ENCODE results near the gene MEOX1. TPM values are rescaled to one million over a fixed set of nuclear protein-coding genes. Genes with fewer than 3 reads are reported as not detected.
A peak's percentile ranks its signal among the peaks of the same experiment; 100 is the strongest.

MEOX1 gene
- total and polyA plus RNA-seq, 2 of the 13 experiments (the other 11 are each of a cell fraction or from before 2014, with no cell fraction given) = not detected

- Histone ChIP-seq H3K27me3 (ENCODE audit: control insufficient read depth in 1 of 2, insufficient read depth in 2 of 2, low read length in 2 of 2) (peaks cover 11 to 39% of the 10 kb centered on the region in 2 experiments), H3K27ac (ENCODE audit: extremely low read length, insufficient read depth, low read length) (no peak overlapping the region), H3K9ac (ENCODE audit: insufficient read depth, low read depth, low read length) (no peak overlapping the region), H3K4me3 (replicated peaks in 1 of 3; ENCODE audit: insufficient read depth in 1 of 3, low read depth in 2 of 3, low read length in 3 of 3) (no peak overlapping the region), H3K4me2 (ENCODE audit: low read depth, low read length) (no peak overlapping the region), H3K9me3 (ENCODE audit: low read length) (no peaks in the 10 kb centered on the region), H2AFZ (ENCODE audit: low read length) (no peak overlapping the region), H4K20me1 (ENCODE audit: insufficient read depth, low read length) (no peaks in the 10 kb centered on the region), H3K4me1 (ENCODE audit: insufficient read depth, low read length) (peaks cover 24% of the 10 kb centered on the region), H3K36me3 (replicated peaks in 1 of 2; ENCODE audit: control insufficient read depth in 1 of 2, insufficient read depth in 2 of 2, low read length in 2 of 2) (no peaks in the 10 kb centered on the region), H3K79me2 (ENCODE audit: insufficient read depth, low read length) (no peaks in the 10 kb centered on the region)
- POLR2A ChIA-PET = interaction anchor here (0.8 kb wide), 1 partner anchor 70 kb away, joined by 3 read pairs; no protein-coding TSS in a partner anchor
- BruUV-seq (replicated peaks) = no TSS peak
- CTCF ChIA-PET (ENCODE audit: low intra/inter-chr PET ratio, low total read pairs) = no interaction called here
- no peak for ATAC-seq
- no peak for FAIRE-seq
- intact Hi-C loops (cut with micrococcal nuclease; ENCODE audit: unreplicated experiment) = no loop called here
- no peak for DNase-seq (ENCODE audit: low spot score)
- WGBS (ENCODE audit: low lambda C conversion rate) = 35% methylated on average over 16 of the region's 16 CpGs
- in situ Hi-C loops (cut with HindIII; ENCODE audit: extremely low pct_ligation_motif_present, low pct_unique_long_range_greater_than_20kb) = no loop called here
- no peak for TF ChIP-seq ZNF263 (CRISPR knock-in tag; IDR thresholded peaks at IDR 0.05)
- TF ChIP-seq ZIK1 (CRISPR knock-in tag; IDR thresholded peaks at IDR 0.05; ENCODE audit: borderline replicate concordance, low read depth) = no peak
- no peak for TF ChIP-seq ZFP37 (CRISPR knock-in tag; IDR thresholded peaks at IDR 0.05; ENCODE audit: borderline replicate concordance)
- no peak for TF ChIP-seq MBNL3 (CRISPR knock-in tag; conservative IDR thresholded peaks at IDR 0.05)
- TF ChIP-seq ZNF121 (CRISPR knock-in tag; IDR thresholded peaks at IDR 0.05) = no peak
- TF ChIP-seq LBX2 (CRISPR knock-in tag; IDR thresholded peaks at IDR 0.05; ENCODE audit: borderline replicate concordance) = no peak
- TF ChIP-seq ZNF619 (CRISPR knock-in tag; IDR thresholded peaks at IDR 0.05) = no peak
- no peak for TF ChIP-seq ZNF350 (CRISPR knock-in tag; IDR thresholded peaks at IDR 0.05; ENCODE audit: borderline replicate concordance, low read depth)
- 0 out of 2 replicates have a peak, but pooled peaks have one; percentile 22 for TF ChIP-seq ZNF441 (CRISPR knock-in tag; IDR thresholded peaks at IDR 0.05; ENCODE audit: borderline replicate concordance)
- no peak for TF ChIP-seq ZNF326 (CRISPR knock-in tag; IDR thresholded peaks at IDR 0.05; ENCODE audit: borderline replicate concordance)
- TF ChIP-seq ARID2 (CRISPR knock-in tag; IDR thresholded peaks at IDR 0.05; ENCODE audit: borderline replicate concordance) = no peak
- TF ChIP-seq RBM39 (IDR thresholded peaks at IDR 0.05; ENCODE audit: low read depth, low read length, poor library complexity, severe bottlenecking) = no peak
- TF ChIP-seq FOXP1 (IDR thresholded peaks at IDR 0.05) = no peak
- TF ChIP-seq FOXP1 (CRISPR knock-in tag; IDR thresholded peaks at IDR 0.05) = no peak
- TF ChIP-seq NFKB2 (CRISPR knock-in tag; IDR thresholded peaks at IDR 0.05; ENCODE audit: borderline replicate concordance) = no peak
- no peak for TF ChIP-seq SRY (CRISPR knock-in tag; IDR thresholded peaks at IDR 0.05)
- TF ChIP-seq ZNF737 (CRISPR knock-in tag; IDR thresholded peaks at IDR 0.05; ENCODE audit: borderline replicate concordance) = no peak
- TF ChIP-seq ZFP90 (CRISPR knock-in tag; IDR thresholded peaks at IDR 0.05; ENCODE audit: borderline replicate concordance) = no peak
- no peak for TF ChIP-seq POLR2A (IDR thresholded peaks at IDR 0.05; ENCODE audit: insufficient read depth in 1 of 2, low read depth in 2 of 2, low read length in 2 of 2)
- no peak for TF ChIP-seq ZNF83 (CRISPR knock-in tag; IDR thresholded peaks at IDR 0.05; ENCODE audit: borderline replicate concordance)
- TF ChIP-seq MTA3 (CRISPR knock-in tag; IDR thresholded peaks at IDR 0.05) = no peak
- peak; percentile 26 for TF ChIP-seq MED8 (CRISPR knock-in tag; IDR thresholded peaks at IDR 0.05; ENCODE audit: insufficient replicate concordance)
- peak; percentile 3; the same call in 1 of the 2 replicates for TF ChIP-seq CTCF (CRISPR knock-in tag; IDR thresholded peaks at IDR 0.05)
- TF ChIP-seq ZNF292 (CRISPR knock-in tag; IDR thresholded peaks at IDR 0.05; ENCODE audit: borderline replicate concordance, low read depth) = no peak
These were observed 39.6 kb upstream of the MEOX1 start for GRCh38 chr17:43701318-43701743.
